GM18498 (cell line): ENCODE data around the gene C15orf61.

Experiments used
- ATAC-seq: cut with Tn5 transposase; IDR thresholded peaks from one replicate; pipeline ENCODE4 v1.9.1; 2021; ENCODE audit warnings: mild to moderate bottlenecking, moderate library complexity; ENCODE audit not compliant: unreplicated experiment

The C15orf61 gene

DNA sequence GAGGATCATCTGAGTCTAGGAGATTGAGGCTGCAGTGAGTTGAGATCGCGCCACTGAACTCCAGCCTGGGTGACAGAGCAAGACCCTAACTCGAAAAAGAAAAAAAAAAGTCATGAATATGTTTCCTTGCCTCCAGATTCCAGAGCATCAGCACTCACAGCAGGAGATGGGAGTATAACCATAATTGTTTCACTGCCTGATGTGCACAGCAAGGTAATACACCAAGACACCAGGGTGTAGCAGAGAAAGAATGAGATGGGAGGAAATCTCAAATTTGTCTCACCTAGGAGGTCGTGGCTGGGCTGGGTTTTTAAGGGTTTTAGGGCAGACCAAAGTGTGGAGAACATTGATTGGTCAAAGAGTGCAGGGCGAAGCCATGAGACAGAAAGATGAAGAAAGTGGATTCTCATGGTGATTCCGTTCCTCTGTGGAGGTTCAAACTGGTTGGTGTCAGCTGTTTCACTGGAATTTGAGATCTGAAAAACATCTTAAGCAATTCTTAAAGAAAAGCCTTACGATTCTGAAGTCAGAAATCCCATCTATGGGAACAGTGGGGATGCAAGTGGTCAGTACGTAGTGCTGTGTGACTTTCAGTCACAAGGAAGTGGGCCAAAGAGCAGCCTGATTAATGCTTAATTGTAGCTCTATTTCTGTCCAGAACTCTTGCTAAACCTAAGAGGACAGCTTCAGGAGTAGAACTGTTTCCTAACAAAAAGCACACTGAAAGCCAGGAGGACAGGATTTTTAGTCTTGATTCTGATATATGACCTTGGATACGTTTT, 7.8 kb upstream of the C15orf61 start:
- no peak for ATAC-seq

DNA sequence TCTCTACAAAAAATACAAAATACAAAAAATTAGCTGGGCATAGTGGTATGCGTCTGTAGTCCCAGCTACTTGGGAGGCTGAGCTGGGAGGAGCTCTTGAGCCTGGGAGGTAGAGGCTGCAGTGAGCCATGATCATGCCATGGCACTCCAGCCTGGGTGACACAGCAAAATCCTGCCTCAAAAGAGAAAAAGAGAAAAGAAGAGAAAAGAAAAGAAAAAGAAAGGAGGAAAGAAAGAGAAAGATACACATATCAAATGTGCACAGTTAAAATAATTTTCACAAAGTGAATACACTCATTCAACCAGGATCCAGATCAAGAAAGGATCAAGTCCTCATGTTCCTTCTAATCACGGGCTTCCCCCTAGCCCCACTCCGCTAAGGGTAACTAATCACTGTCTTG, 5.8 kb upstream of the C15orf61 start:
- no peak for ATAC-seq

- no peak for ATAC-seq
Measured at GRCh38 chr15:67515557-67515956, 5.4 kb upstream of the C15orf61 start.

DNA sequence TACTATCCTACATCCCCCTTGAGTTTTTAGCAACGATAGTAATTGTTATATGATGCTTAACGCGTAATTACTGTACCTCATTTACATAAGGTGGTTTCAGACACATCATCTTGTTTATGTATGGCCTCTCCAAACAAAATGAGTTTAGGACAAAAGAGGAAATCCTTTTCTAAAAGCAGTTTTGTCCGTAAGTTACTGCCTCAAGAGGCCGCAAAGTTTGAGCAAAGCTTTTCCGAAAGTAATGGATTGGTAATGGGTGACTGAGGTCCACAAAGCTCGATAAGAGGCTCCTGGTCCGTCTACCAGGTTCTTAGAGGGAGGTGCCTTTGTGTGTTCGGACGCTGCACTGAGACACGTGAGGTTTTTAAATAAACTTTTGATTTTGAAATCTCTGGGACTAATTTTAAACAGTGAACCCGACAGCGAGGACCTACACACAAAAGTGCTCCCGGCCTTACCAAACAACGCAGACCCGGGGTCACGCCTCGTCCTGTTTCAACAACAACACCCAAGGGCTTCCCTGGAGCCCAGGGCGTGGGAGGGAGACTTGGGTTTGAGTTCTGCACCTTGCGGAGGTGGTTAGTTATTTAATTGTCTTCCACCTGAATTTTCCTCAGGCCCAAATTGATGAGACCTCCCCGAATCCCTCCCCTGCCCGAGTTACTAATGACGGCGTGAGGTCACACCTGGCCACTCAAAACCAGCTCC, 456 bp upstream of the C15orf61 start:
- no peak for ATAC-seq

DNA sequence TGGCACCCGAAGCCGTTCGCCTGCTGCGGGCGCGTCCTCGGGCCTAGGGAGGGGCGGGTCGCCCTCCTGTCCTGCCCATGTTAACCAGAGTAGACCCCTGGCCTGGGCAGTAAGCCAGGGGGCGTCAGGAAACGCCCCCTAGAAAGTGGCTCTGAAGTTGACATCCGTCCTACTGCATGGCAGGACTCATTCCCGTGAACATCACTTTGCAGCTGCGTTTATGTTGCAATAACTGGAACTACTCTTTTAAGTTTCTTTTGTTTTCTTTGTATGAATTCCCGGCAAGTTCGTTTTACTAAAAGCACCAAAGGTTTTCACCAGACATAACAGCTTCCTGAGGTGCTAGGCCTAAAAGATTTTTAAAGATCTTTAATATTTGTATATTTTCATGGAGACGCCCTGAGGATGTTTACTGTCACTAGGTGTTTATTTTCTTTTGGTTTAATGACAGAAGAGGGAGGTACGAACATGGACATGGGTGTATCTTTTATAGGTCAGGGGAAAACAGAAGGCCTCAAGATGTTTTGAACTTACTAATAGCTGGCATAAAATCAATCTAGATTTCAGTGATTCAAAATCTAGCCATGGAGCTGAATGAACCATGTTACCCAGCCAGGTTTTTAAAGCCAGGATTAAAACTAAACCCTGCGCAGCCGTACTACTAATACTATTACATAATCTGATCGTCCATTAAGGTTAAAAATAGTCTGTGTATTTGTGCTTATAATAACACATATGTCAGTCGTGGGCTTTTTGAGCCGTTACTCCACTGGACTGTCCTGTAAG, 1.0 kb downstream of the C15orf61 start:
- ATAC-seq: no peak

GRCh38 chr15:67523330-67523729, 2.4 kb downstream of the C15orf61 start:
- no peak for ATAC-seq

GRCh38 chr15:67524235-67524634, 3.3 kb downstream of the C15orf61 start:
- ATAC-seq: no peak

DNA sequence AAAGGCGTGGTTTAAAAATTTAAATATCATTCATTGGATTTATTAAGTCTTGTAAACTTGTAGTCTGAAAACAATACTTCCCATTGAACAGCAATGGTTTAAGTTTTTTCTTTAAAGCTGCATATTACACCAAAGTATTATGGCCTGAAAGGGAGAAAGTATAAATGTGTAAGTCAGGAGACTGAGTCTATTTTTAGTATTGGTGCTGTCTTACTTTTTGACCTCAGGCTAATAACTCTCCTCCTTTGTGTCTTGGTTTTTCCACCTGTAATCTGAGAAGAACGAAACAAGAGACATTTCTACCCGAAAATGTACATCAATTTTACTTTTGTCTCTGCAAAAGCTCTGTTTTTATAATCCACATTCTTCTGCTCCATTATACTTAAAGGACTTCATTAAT, 7.6 kb downstream of the C15orf61 start:
- no peak for ATAC-seq

DNA sequence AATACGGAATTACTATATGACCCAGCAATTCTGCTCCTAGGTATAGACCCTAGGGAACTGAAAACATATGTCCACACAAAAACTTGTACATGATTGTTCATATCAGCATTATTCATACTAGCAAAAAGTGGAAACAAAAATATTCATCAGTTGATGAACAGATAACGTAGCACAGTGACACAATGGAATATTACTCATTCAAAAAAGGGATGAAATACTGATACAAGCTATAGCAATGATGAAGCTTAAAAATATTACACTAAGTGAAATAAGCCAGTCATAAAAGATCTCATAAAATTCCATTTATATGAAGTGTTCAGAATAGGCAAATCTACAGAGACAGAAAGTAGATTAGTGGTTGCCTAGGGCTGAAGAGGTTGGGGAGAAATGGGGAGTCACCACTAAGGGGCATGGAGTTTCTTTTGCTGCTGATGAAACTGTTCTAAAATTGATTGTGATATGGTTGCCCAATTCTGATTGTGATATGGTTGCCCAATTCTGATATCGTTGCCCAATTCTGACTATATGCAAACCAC, 10.5 kb downstream of the C15orf61 start:
- no peak for ATAC-seq

DNA sequence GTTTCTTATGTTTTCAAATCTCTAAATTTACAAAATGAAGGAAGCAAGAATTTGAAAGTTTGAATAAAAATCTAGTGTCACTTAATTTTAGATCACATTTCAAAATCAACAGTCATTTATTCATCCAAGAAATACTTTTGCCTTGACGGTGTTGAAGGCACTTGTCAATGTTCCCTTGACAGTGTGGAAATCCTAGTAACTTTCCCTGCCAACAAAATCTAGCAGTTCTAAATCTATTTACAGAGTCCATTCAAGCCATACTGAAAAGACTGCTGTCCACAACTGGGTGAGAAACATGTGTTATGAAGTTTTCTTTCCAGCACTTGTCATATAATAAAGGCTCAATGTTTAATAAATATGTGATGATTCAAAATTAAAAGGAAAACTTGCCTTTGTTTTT, 12.9 kb downstream of the C15orf61 start:
- no peak for ATAC-seq

DNA sequence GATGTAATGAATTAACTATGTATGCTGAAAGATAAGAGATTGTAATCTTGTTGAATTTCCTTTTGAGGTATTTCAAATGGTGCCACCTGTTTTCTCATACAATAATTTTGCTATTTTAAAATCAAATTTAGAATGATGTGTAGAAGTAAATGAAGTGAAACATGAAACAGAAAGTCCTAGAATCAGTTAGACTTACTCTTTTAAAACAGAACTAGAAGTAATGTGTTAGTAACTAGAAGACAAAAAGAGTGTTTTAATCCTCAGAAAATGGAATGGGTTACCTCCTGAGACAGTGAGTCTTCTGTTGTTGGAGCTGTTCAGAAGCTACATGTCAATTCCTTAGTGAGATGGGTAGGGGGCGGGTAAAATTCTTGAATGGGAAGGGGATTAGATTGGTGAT, 13.4 kb downstream of the C15orf61 start:
- ATAC-seq: no peak

DNA sequence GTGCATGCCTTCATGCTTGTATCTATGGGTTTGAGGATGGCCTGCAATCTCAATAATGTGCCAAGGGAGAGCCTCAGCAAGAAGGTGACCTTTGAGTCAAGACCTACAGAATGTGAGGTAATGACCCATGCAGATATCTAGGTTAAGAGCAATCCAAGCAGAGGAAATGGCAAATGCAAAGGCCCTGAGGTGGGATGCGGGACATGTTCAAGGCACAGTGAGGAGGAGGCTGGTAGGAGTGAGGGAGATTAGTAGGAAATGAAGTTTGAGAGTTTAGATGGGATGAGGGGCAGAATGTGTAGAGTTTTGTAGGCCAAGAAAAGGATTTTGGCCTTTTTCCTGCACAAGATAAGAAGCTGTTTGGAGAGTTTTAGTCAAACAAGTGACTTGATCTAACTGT, 16.8 kb downstream of the C15orf61 start:
- no peak for ATAC-seq

- ATAC-seq: peak; percentile 57
Measured at GRCh38 chr15:67542420-67543347, 21.8 kb downstream of the C15orf61 start, which contains the start of gene MAP2K5. Gene MAP2K5, plus strand, starts transcription at chr15:67542703. Its CDS starts 633 bp downstream, at chr15:67543336.

DNA sequence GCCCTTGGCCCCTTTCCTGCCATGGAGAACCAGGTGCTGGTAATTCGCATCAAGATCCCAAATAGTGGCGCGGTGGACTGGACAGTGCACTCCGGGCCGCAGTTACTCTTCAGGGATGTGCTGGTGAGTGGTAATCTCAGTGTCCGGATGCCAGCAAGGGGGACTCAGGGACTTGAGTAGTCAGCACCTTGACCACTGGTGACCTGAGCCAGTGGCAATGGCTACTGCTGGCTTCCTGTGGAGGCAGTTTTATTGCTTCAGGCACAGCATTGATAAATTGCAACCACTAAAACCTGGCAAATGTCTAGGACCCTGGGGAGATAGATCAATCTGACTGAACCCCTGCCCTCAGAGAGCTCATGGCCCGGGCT, 22.4 kb downstream of the C15orf61 start:
- no peak for ATAC-seq

DNA sequence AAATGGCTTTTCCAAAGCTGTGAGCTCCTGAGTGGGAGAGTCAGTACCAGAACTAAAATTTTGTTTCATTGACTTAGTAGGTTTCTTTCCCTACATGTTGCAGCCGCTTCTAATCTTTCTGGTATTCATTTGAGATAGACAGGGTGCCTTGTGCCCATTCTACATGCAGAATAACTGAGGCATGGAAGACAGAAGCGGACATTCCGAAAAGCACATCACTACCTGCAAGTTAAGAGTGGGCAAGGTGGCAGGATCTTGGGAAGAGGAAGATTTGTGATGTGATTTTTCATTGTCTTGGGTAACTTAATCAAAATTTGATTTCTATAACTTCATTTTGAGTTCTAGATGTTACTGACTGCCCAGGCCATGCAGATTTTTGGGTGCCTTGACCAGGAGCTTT, 23.5 kb downstream of the C15orf61 start:
- ATAC-seq: no peak

- ATAC-seq: no peak
Measured at GRCh38 chr15:67545864-67546263, 24.9 kb downstream of the C15orf61 start.

GRCh38 chr15:67547064-67547463, 26.1 kb downstream of the C15orf61 start:
- ATAC-seq: no peak

- no peak for ATAC-seq
Measured at GRCh38 chr15:67547836-67548235, 26.9 kb downstream of the C15orf61 start.

- no peak for ATAC-seq
Measured at GRCh38 chr15:67548236-67548852, 27.4 kb downstream of the C15orf61 start.
